NCI-H1092 (cell line): Measurements from ENCODE around the gene NUDT4.

Experiments
- DNase-seq: peaks from one replicate; lab custom pipeline; 2025; lab: John Stamatoyannopoulos, UW

Gene NUDT4

GRCh38 chr12:93377252-93378195 lies at the start of gene NUDT4:
Gene NUDT4, plus strand, starts transcription at chr12:93377925. Its CDS starts 398 bp downstream, at chr12:93378323.
- DNase-seq, result peak; percentile 86

GRCh38 chr12:93333054-93333453 lies 44.7 kb upstream of the NUDT4 start:
- DNase-seq, result no peak

GRCh38 chr12:93333828-93334227 lies 43.9 kb upstream of the NUDT4 start:
- DNase-seq, result no peak

- DNase-seq, result no peak
Observed at GRCh38 chr12:93335603-93336162, 42.0 kb upstream of the NUDT4 start.

GRCh38 chr12:93336291-93336741 lies 41.4 kb upstream of the NUDT4 start:
- DNase-seq, result no peak

GRCh38 chr12:93338598-93338997 lies 39.1 kb upstream of the NUDT4 start:
- no peak for DNase-seq

- no peak for DNase-seq
Observed at GRCh38 chr12:93339695-93340094, 38.0 kb upstream of the NUDT4 start.

- no peak for DNase-seq
Observed at GRCh38 chr12:93341409-93342049, 36.2 kb upstream of the NUDT4 start.

- no peak for DNase-seq
Observed at GRCh38 chr12:93347054-93347785, 30.5 kb upstream of the NUDT4 start.

GRCh38 chr12:93348575-93349435 lies 28.9 kb upstream of the NUDT4 start:
- DNase-seq, result no peak

- DNase-seq, result no peak
Observed at GRCh38 chr12:93351726-93352125, 26.0 kb upstream of the NUDT4 start.

- no peak for DNase-seq
Observed at GRCh38 chr12:93352321-93352720, 25.4 kb upstream of the NUDT4 start.

- no peak for DNase-seq
Observed at GRCh38 chr12:93356214-93356613, 21.5 kb upstream of the NUDT4 start.

- no peak for DNase-seq
Observed at GRCh38 chr12:93358058-93358457, 19.7 kb upstream of the NUDT4 start.

- DNase-seq, result no peak
Observed at GRCh38 chr12:93358821-93359220, 18.9 kb upstream of the NUDT4 start.

- DNase-seq, result no peak
Observed at GRCh38 chr12:93360688-93361087, 17.0 kb upstream of the NUDT4 start.

GRCh38 chr12:93361151-93361919 lies 16.4 kb upstream of the NUDT4 start:
- no peak for DNase-seq

- DNase-seq, result no peak
Observed at GRCh38 chr12:93363841-93364297, 13.9 kb upstream of the NUDT4 start.

GRCh38 chr12:93365616-93366405 lies 11.9 kb upstream of the NUDT4 start:
- DNase-seq, result no peak
